ENCODE results near the gene FBXL16. TPM values are rescaled to one million over a fixed set of nuclear protein-coding genes. Genes with fewer than 3 reads are reported as not detected.

Gene FBXL16
- total and polyA plus RNA-seq, 2 of the 13 experiments (the other 11 are each of a cell fraction or from before 2014, with no cell fraction given): 0.22 to 2.0 TPM

- TF ChIP-seq ZBTB49 (CRISPR knock-in tag; IDR thresholded peaks at IDR 0.05; ENCODE audit: borderline replicate concordance) (no peak), ZNF260 (CRISPR knock-in tag; IDR thresholded peaks at IDR 0.05; ENCODE audit: borderline replicate concordance, low read depth) (no peak), ZNF670 (CRISPR knock-in tag; IDR thresholded peaks at IDR 0.05; ENCODE audit: borderline replicate concordance) (no peak), POGK (CRISPR knock-in tag; conservative IDR thresholded peaks at IDR 0.05) (peak; percentile 47; the same call in 1 of the 2 replicates), AKAP8 (CRISPR knock-in tag; IDR thresholded peaks at IDR 0.05) (peak; percentile 52; the same call in 1 of the 2 replicates), MAFK (conservative IDR thresholded peaks at IDR 0.05 in 1 of 2, IDR thresholded peaks at IDR 0.05 in 1 of 2; ENCODE audit: low read length in 2 of 2) (no peak), FOXC1 (CRISPR knock-in tag; IDR thresholded peaks at IDR 0.05; ENCODE audit: borderline replicate concordance) (peak; percentile 82; the same call in 1 of the 2 replicates), HCFC1 (IDR thresholded peaks at IDR 0.05; ENCODE audit: low read depth, low read length) (no peak), PLRG1 (conservative IDR thresholded peaks at IDR 0.05) (no peak), ZBTB39 (CRISPR knock-in tag; IDR thresholded peaks at IDR 0.05) (peak; percentile 65; the same call in 1 of the 2 replicates), SPEN (CRISPR knock-in tag; IDR thresholded peaks at IDR 0.05; ENCODE audit: low read depth) (peak; percentile 37; the same call in 1 of the 2 replicates), DNMT3B (CRISPR knock-in tag; conservative IDR thresholded peaks at IDR 0.05) (no peak)
- TF ChIP-seq, protein P1, sequence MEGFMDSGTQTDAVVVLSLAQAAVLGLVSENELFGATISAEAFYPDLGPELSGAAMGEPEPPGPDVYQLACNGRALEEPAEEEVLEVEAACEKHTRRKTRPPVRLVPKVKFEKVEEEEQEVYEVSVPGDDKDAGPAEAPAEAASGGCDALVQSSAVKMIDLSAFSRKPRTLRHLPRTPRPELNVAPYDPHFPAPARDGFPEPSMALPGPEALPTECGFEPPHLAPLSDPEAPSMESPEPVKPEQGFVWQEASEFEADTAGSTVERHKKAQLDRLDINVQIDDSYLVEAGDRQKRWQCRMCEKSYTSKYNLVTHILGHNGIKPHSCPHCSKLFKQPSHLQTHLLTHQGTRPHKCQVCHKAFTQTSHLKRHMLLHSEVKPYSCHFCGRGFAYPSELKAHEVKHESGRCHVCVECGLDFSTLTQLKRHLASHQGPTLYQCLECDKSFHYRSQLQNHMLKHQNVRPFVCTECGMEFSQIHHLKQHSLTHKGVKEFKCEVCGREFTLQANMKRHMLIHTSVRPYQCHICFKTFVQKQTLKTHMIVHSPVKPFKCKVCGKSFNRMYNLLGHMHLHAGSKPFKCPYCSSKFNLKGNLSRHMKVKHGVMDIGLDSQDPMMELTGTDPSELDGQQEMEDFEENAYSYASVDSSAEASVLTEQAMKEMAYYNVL (CRISPR knock-in tag; IDR thresholded peaks at IDR 0.05; ENCODE audit: borderline replicate concordance): peak; percentile 52; the same call in 1 of the 2 replicates
- TF ChIP-seq, protein P2, sequence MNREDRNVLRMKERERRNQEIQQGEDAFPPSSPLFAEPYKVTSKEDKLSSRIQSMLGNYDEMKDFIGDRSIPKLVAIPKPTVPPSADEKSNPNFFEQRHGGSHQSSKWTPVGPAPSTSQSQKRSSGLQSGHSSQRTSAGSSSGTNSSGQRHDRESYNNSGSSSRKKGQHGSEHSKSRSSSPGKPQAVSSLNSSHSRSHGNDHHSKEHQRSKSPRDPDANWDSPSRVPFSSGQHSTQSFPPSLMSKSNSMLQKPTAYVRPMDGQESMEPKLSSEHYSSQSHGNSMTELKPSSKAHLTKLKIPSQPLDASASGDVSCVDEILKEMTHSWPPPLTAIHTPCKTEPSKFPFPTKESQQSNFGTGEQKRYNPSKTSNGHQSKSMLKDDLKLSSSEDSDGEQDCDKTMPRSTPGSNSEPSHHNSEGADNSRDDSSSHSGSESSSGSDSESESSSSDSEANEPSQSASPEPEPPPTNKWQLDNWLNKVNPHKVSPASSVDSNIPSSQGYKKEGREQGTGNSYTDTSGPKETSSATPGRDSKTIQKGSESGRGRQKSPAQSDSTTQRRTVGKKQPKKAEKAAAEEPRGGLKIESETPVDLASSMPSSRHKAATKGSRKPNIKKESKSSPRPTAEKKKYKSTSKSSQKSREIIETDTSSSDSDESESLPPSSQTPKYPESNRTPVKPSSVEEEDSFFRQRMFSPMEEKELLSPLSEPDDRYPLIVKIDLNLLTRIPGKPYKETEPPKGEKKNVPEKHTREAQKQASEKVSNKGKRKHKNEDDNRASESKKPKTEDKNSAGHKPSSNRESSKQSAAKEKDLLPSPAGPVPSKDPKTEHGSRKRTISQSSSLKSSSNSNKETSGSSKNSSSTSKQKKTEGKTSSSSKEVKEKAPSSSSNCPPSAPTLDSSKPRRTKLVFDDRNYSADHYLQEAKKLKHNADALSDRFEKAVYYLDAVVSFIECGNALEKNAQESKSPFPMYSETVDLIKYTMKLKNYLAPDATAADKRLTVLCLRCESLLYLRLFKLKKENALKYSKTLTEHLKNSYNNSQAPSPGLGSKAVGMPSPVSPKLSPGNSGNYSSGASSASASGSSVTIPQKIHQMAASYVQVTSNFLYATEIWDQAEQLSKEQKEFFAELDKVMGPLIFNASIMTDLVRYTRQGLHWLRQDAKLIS (CRISPR knock-in tag; IDR thresholded peaks at IDR 0.05): no peak
These were observed 10.1 kb downstream of the FBXL16 start (continued) for GRCh38 chr16:695355-696089.
